Measurements from ENCODE around the gene GAD1. TPM values are rescaled to one million over a fixed set of nuclear protein-coding genes. Genes with fewer than 3 reads are reported as not detected.

Gene GAD1
- total RNA-seq, 4 donors from 2014 or later, result not detected

DNA sequence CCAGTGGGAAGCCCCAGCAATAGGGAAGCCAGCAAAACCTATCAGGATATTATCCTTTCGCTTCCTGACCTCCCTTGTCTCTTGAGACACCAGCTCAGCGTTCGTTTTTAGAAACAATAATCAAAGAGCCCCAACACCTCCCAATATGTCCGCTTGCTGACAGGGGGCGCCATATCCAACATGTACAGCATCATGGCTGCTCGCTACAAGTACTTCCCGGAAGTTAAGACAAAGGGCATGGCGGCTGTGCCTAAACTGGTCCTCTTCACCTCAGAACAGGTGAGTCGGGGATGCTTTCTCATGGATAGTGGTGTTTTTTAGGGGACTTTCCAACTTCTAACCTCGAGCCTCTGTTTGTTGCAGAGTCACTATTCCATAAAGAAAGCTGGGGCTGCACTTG is 28.7 kb downstream of the GAD1 start:
- Histone ChIP-seq H3K27ac (no peak overlapping the region), H3K36me3 (no peaks in the 10 kb centered on the region), H3K4me3 (no peak overlapping the region), H3K27me3 (peaks cover 3% of the 10 kb centered on the region), H3K4me1 (no peaks in the 10 kb centered on the region), H3K9me3 (no peaks in the 10 kb centered on the region)
- 82 to 84% methylated on average over 2 to 10 of the region's 10 CpGs for WGBS, 2 donors (ENCODE audit: low coverage in 1 of 2)
- intact Hi-C loops (cut with DNase I; ENCODE audit: low total_unique reads), result no loop called here
- DNase-seq, result no peak
- in situ Hi-C loops (cut with MboI; ENCODE audit: low pct_ligation_motif_present in 1 of 4, low pct_unique_long_range_greater_than_20kb in 1 of 4, low sequenced_read_pairs in 3 of 4), result no loop called here
- TF ChIP-seq, protein P1, sequence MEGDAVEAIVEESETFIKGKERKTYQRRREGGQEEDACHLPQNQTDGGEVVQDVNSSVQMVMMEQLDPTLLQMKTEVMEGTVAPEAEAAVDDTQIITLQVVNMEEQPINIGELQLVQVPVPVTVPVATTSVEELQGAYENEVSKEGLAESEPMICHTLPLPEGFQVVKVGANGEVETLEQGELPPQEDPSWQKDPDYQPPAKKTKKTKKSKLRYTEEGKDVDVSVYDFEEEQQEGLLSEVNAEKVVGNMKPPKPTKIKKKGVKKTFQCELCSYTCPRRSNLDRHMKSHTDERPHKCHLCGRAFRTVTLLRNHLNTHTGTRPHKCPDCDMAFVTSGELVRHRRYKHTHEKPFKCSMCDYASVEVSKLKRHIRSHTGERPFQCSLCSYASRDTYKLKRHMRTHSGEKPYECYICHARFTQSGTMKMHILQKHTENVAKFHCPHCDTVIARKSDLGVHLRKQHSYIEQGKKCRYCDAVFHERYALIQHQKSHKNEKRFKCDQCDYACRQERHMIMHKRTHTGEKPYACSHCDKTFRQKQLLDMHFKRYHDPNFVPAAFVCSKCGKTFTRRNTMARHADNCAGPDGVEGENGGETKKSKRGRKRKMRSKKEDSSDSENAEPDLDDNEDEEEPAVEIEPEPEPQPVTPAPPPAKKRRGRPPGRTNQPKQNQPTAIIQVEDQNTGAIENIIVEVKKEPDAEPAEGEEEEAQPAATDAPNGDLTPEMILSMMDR (IDR thresholded peaks at IDR 0.05), result no peak
- TF ChIP-seq EP300 (IDR thresholded peaks at IDR 0.05; ENCODE audit: low read depth) (no peak), POLR2A (IDR thresholded peaks at IDR 0.05) (no peak)

- Histone ChIP-seq H3K27ac (no peak overlapping the region), H3K36me3 (no peaks in the 10 kb centered on the region), H3K9me3 (no peaks in the 10 kb centered on the region), H3K4me1 (no peaks in the 10 kb centered on the region), H3K27me3 (peaks cover 3% of the 10 kb centered on the region), H3K4me3 (no peak overlapping the region)
- no peak for DNase-seq
- intact Hi-C loops (cut with DNase I; ENCODE audit: low total_unique reads) (no loop called here), in situ Hi-C loops (cut with MboI; ENCODE audit: low pct_ligation_motif_present in 1 of 4, low pct_unique_long_range_greater_than_20kb in 1 of 4, low sequenced_read_pairs in 3 of 4) (no loop called here)
- TF ChIP-seq, protein P1 (IDR thresholded peaks at IDR 0.05), result no peak
- TF ChIP-seq EP300 (IDR thresholded peaks at IDR 0.05; ENCODE audit: low read depth), result no peak
- TF ChIP-seq POLR2AphosphoS5 (IDR thresholded peaks at IDR 0.05), result no peak
- TF ChIP-seq POLR2A (IDR thresholded peaks at IDR 0.05), result no peak
Measured at GRCh38 chr2:170846314-170846713, 29.6 kb downstream of the GAD1 start.

DNA sequence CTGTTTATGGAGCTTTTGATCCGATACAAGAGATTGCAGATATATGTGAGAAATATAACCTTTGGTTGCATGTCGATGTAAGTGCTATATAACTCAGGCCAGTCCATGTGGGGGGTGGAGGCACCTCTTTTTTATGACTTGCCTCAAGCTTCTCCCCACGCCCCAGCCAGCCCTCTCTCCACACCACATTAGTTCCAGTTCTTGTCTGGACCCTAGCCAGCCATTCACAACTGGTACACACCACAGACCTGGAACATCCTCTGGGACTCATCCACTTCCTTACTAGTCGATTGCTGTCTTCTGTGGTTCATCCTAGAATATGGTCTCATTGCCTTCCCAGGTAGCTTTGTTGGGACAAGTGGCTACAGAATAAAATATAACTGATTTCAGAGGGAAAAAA is 31.0 kb downstream of the GAD1 start:
- 59 to 60% methylated on average over 2 to 4 of the region's 4 CpGs for whole genome bisulfite sequencing, 2 donors (ENCODE audit: low coverage in 1 of 2)
- H3K4me1 ChIP-seq, result no peaks in the 10 kb centered on the region

GRCh38 chr2:170848587-170848986 is 31.9 kb downstream of the GAD1 start:
- in situ Hi-C loops (cut with MboI; ENCODE audit: low pct_ligation_motif_present in 1 of 4, low pct_unique_long_range_greater_than_20kb in 1 of 4, low sequenced_read_pairs in 3 of 4) (no loop called here), intact Hi-C loops (cut with DNase I; ENCODE audit: low total_unique reads) (no loop called here)
- Histone ChIP-seq H3K27me3 (peaks cover 3% of the 10 kb centered on the region), H3K27ac (no peak overlapping the region), H3K9me3 (no peaks in the 10 kb centered on the region), H3K36me3 (no peaks in the 10 kb centered on the region), H3K4me3 (no peak overlapping the region), H3K4me1 (no peaks in the 10 kb centered on the region)
- no peak for DNase-seq
- no peak for TF ChIP-seq POLR2A (IDR thresholded peaks at IDR 0.05)
- TF ChIP-seq EP300 (IDR thresholded peaks at IDR 0.05; ENCODE audit: low read depth), result no peak
- WGBS, 2 donors (ENCODE audit: low coverage in 1 of 2), result 83% methylated on average over 2 of the region's 2 CpGs; no CpG with 5 or more reads in 1 of the 2 donors

More for the DNA sequence above, 31.0 kb downstream of the GAD1 start:
- intact Hi-C loops (cut with DNase I; ENCODE audit: low total_unique reads), result no loop called here
- in situ Hi-C loops (cut with MboI; ENCODE audit: low pct_ligation_motif_present in 1 of 4, low pct_unique_long_range_greater_than_20kb in 1 of 4, low sequenced_read_pairs in 3 of 4), result no loop called here
- TF ChIP-seq POLR2A (IDR thresholded peaks at IDR 0.05) (no peak), EP300 (IDR thresholded peaks at IDR 0.05; ENCODE audit: low read depth) (no peak), POLR2AphosphoS5 (IDR thresholded peaks at IDR 0.05) (no peak)
- TF ChIP-seq, protein P1 (IDR thresholded peaks at IDR 0.05), result no peak
- H3K36me3 ChIP-seq, result no peaks in the 10 kb centered on the region
- H3K4me3 ChIP-seq, result no peak overlapping the region
- DNase-seq, result no peak
- H3K27me3 ChIP-seq, result peaks cover 3% of the 10 kb centered on the region
- no peak overlapping the region for H3K27ac ChIP-seq
- H3K9me3 ChIP-seq, result no peaks in the 10 kb centered on the region

DNA sequence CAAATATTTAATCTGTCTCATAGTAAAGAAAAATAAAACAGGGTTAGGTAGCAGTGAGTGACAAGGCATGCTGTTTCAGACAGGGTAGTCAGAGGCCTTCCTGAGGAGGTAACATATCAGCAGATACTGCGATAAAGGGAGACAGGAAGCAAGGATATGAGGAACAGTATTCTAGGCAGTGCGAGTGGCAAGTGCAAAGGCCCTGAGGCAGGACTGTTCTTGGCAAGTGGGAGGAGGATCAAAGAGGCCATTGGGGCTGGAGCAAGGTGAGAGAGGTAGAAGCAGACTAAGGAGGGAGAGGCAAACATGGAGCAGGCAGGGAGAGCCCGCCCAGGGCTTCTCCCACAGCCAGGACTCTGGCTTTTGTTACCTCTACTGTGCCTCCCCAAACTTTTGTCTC is 33.6 kb downstream of the GAD1 start:
- no peaks in the 10 kb centered on the region for H3K36me3 ChIP-seq
- no peak overlapping the region for H3K27ac ChIP-seq
- no peaks in the 10 kb centered on the region for H3K9me3 ChIP-seq
- TF ChIP-seq, protein P1 (IDR thresholded peaks at IDR 0.05), result no peak
- TF ChIP-seq POLR2A (IDR thresholded peaks at IDR 0.05), result no peak
- TF ChIP-seq EP300 (IDR thresholded peaks at IDR 0.05; ENCODE audit: low read depth), result no peak
- no peak for TF ChIP-seq POLR2AphosphoS5 (IDR thresholded peaks at IDR 0.05)
- in situ Hi-C loops (cut with MboI; ENCODE audit: low pct_ligation_motif_present in 1 of 4, low pct_unique_long_range_greater_than_20kb in 1 of 4, low sequenced_read_pairs in 3 of 4), result no loop called here
- peaks cover 3% of the 10 kb centered on the region for H3K27me3 ChIP-seq
- H3K4me1 ChIP-seq, result no peaks in the 10 kb centered on the region
- H3K4me3 ChIP-seq, result no peak overlapping the region
- 94 to 97% methylated on average over 3 of the region's 3 CpGs for WGBS, 2 donors (ENCODE audit: low coverage in 1 of 2)
- intact Hi-C loops (cut with DNase I; ENCODE audit: low total_unique reads), result no loop called here
- no peak for DNase-seq

Measured in transverse colon (tissue), 4 donors.